ENCODE data around the gene CXXC5. TPM values are rescaled to one million over a fixed set of nuclear protein-coding genes. Genes with fewer than 3 reads are reported as not detected.

Gene CXXC5
- total RNA-seq, 1 experiment from 2014 or later: 92.3 TPM

DNA sequence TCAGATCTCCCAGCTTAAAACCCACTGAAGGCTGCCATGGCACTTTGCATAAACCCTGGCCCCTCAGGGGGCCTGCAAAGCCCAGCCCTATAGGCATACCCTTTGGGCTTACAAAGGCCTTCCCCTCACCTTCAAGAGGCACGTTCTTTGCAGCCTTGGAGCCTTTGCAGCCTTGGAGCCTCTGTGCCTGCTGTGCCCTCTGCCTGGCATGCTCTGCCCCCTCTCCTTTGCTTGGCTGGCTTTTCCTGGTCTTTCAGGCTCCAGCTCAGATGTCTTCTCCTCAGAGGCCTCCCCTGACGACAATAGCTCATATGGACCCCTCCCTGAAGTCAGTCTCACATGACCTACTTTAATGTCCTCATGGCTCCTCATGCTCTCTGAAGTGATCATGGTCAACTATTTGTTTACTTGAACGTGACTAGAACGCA is 60.3 kb downstream of the CXXC5 start:
- no peak for DNase-seq

DNA sequence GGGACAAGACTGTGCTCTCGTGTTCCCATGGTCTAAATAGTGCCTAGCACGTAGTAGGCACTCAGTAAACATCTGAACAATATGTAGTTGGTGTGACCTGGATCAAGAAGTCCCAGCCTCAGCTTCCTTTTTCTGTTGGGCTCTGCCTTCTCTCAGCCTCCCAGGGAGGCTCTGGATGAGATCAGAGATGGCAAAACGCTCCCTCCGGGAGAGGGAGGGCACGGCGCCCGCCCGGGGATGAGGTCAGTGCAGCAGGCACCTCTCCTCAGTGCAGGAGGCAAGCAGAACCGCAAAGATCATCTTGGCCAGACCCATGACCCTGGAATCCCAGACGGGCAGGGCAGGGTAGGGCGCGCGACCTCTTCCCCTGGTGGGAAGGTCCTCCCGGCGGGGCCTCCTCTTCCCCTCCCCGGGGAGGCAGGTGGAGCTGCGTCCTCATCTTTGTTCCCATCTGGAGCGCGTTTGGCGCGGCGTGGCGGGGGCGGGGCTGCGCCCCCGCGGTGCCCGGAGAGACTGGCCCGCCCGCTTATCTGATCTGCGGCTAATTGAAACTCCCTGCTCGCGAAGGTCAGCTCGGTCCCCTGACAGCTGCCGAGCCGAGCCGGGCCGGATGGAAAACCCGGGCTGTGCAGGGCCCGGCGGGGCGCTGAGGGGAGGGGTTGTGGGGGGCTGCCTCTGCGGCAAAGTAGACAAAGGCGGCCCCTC is 60.9 kb downstream of the CXXC5 start:
- H3K4me3 ChIP-seq (ENCODE audit: low read depth, low read length): peak overlapping the region; percentile 53

More for the DNA sequence above, 60.3 kb downstream of the CXXC5 start:
- Mint-ChIP-seq H3K4me3 (ENCODE audit: unreplicated experiment) (peak overlapping the region; percentile 75), H3K27ac (ENCODE audit: unreplicated experiment) (peak overlapping the region; percentile 80), H3K36me3 (ENCODE audit: insufficient read depth, unreplicated experiment) (peaks cover 15% of the 10 kb centered on the region), H3K27me3 (ENCODE audit: insufficient read depth, unreplicated experiment) (no peaks in the 10 kb centered on the region), H3K9me3 (ENCODE audit: unreplicated experiment) (no peaks in the 10 kb centered on the region), H3K4me1 (ENCODE audit: low read depth, unreplicated experiment) (peaks cover 23% of the 10 kb centered on the region)
- H3K27me3 ChIP-seq (replicated peaks; ENCODE audit: control insufficient read depth, insufficient read depth, low read length): no peaks in the 10 kb centered on the region
- BruUV-seq (replicated peaks): no TSS peak
- TF ChIP-seq, protein P1, sequence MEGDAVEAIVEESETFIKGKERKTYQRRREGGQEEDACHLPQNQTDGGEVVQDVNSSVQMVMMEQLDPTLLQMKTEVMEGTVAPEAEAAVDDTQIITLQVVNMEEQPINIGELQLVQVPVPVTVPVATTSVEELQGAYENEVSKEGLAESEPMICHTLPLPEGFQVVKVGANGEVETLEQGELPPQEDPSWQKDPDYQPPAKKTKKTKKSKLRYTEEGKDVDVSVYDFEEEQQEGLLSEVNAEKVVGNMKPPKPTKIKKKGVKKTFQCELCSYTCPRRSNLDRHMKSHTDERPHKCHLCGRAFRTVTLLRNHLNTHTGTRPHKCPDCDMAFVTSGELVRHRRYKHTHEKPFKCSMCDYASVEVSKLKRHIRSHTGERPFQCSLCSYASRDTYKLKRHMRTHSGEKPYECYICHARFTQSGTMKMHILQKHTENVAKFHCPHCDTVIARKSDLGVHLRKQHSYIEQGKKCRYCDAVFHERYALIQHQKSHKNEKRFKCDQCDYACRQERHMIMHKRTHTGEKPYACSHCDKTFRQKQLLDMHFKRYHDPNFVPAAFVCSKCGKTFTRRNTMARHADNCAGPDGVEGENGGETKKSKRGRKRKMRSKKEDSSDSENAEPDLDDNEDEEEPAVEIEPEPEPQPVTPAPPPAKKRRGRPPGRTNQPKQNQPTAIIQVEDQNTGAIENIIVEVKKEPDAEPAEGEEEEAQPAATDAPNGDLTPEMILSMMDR (IDR thresholded peaks at IDR 0.05; ENCODE audit: insufficient read depth in 1 of 2, low read depth in 1 of 2, low read length in 1 of 2, severe bottlenecking in 1 of 2, unreplicated experiment in 1 of 2): no peak
- no peaks in the 10 kb centered on the region for H3K36me3 ChIP-seq (ENCODE audit: control insufficient read depth, insufficient read depth, low read length)
- H3K4me1 ChIP-seq: peaks cover 39% of the 10 kb centered on the region
- intact Hi-C loops (cut with micrococcal nuclease; ENCODE audit: unreplicated experiment): no loop called here
- no peaks in the 10 kb centered on the region for H3K9me3 ChIP-seq
- ChIA-PET POLR2A (no interaction called here), CTCF (interaction anchor here (0.6 to 0.9 kb wide), 2 partner anchors 19 to 826 kb away, joined by 3 read pairs; no protein-coding TSS in a partner anchor)
- peak overlapping the region; percentile 53; the same call in 1 of the 2 replicates for H3K4me3 ChIP-seq (ENCODE audit: low read depth, low read length)

More for the DNA sequence above, 60.9 kb downstream of the CXXC5 start:
- Histone ChIP-seq H3K27me3 (replicated peaks; ENCODE audit: control insufficient read depth, insufficient read depth, low read length) (no peaks in the 10 kb centered on the region), H3K9me3 (no peaks in the 10 kb centered on the region), H3K36me3 (ENCODE audit: control insufficient read depth, insufficient read depth, low read length) (no peaks in the 10 kb centered on the region), H3K4me1 (peaks cover 39% of the 10 kb centered on the region)
- Mint-ChIP-seq H3K27me3 (ENCODE audit: insufficient read depth, unreplicated experiment) (no peaks in the 10 kb centered on the region), H3K36me3 (ENCODE audit: insufficient read depth, unreplicated experiment) (peaks cover 15% of the 10 kb centered on the region), H3K4me3 (ENCODE audit: unreplicated experiment) (peak overlapping the region; percentile 75), H3K9me3 (ENCODE audit: unreplicated experiment) (no peaks in the 10 kb centered on the region), H3K27ac (ENCODE audit: unreplicated experiment) (peak overlapping the region; percentile 80), H3K4me1 (ENCODE audit: low read depth, unreplicated experiment) (peaks cover 23% of the 10 kb centered on the region)
- intact Hi-C loops (cut with micrococcal nuclease; ENCODE audit: unreplicated experiment): no loop called here
- CTCF ChIA-PET: interaction anchor here (0.6 to 0.9 kb wide), 2 partner anchors 56 to 826 kb away, joined by 3 read pairs; no protein-coding TSS in a partner anchor
- no TSS peak for BruUV-seq (replicated peaks)
- POLR2A ChIA-PET: interaction anchor here (3.4 kb wide), 1 partner anchor 8 kb away, joined by 57 read pairs; no protein-coding TSS in a partner anchor
- DNase-seq: peak; percentile 54 to 82
- TF ChIP-seq, protein P1 (IDR thresholded peaks at IDR 0.05; ENCODE audit: insufficient read depth in 1 of 2, low read depth in 1 of 2, low read length in 1 of 2, severe bottlenecking in 1 of 2, unreplicated experiment in 1 of 2): no peak

Data from Caco-2 (cell line).